Fibroblast of skin of right biceps (primary cell): ENCODE data around the gene PHLDB3.
A peak's percentile ranks its signal among the peaks of the same experiment; 100 is the strongest.
"Not testable (repeated sequence)": the region's sequence is repeated elsewhere in the genome, so short reads cannot be mapped to it uniquely, and the experiment has no call there.

ENCODE experiments used
- DNase-seq: peaks from one replicate; pipeline ENCODE4 v3.0.0-alpha.2; 2013

The PHLDB3 gene

DNA sequence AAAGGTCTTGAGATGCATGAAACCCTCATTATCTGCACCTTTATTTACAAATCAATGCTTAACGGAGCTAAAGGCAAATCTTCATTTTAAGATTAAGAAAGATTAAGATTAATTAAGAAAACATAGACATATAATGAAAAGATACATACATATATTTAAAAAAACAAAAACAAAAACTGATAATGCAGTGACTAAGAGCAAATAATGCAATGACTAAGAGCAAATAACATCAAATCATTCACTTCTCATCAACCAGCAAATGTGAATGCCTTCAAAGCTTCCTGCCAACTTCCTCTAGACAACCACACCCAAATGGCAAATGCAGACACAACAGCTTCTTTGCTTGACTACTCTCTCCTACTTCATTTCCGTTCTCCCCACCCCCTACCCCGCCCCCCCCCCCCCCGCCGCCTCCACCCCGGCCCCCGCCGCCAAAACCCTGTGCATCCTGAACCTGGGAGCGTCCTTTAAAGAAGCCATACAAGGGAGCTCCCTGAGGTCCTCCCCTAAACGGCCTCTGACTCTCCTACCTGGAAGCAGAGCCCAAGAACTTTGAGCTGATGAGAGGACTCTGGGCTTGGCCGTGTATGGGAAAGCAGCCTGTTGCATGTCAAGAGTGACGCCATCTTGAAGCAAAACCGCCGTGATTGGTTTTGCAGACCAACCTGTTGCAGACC lies 65.4 kb downstream of the PHLDB3 start:
- DNase-seq = peak; percentile 20

DNA sequence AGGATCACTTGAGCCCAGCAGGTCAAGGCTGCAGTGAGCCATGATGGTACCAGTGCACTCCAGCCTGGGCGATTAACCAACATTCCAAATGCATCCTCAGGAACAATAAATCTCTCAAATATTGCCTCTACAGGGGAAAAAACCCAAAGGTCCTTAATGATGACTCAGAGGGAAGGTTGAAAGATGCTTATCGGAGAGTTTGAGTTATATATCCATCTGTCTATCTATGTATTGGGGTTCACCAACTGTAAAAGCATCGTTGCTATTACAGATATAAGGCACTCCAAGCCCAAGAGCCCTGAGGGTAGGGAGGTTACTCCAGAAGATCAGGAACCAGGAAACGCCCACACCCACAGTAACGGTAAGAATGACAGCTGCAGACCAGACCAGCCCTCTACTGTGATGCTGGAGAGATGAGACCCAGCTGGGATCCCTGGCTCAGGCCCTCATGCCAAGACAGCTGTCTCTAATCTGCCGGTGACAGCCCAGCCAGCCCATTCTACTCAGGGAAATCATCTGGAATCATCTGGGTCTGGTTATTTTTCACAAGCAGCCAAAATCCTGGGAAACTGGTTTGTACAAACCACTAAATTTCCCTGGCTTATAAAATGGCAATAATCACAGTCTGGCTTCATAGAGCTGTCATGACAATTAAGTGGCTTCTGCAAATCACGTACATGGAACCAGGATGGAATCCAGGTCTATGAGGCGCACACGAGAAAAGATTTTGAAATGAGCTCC lies 66.1 kb downstream of the PHLDB3 start:
- peak; percentile 61 for DNase-seq

DNA sequence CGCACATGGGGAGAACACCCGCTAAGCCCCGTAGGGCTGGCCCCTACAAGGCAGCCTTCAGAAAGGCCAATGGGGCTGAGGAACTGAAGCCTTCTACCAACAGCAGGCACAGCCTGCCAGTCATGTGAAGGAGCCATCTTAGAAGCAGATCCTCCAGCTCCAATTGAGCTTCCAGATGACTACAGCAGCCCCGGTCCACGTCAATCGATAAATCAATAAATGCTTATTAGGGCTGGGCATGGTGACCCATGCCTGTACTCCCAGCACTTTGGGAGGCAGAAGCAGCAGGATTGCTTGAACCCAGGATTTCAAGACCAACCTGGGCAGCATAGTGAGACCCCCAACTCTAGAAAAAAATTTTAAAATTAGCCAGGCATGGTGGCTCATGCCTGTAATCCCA lies 66.8 kb downstream of the PHLDB3 start:
- no peak for DNase-seq

DNA sequence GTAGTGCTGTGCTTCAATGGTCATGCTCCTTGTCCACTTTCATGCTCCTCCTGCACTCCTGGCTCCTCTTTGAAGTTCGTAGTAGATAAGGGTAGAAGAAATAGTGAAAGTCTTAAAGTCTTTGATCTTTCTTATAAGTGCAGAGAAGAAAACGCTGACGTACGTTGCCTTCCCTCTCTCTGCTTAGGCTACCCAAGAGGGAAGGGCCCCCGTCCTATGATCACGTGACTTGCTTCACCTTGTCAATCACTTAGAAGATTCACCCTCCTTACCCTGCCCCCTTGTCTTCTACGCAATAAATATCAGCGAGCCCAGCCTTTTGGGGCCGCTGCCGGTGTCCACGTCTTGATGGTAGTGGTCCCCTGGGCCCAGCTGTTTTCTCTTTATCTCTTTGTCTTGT lies 67.3 kb downstream of the PHLDB3 start:
- not testable (repeated sequence) for DNase-seq

- DNase-seq = no peak
Observed at GRCh38 chr19:43435775-43436174, 68.8 kb downstream of the PHLDB3 start.

- DNase-seq = no peak
Observed at GRCh38 chr19:43433689-43434088, 70.9 kb downstream of the PHLDB3 start.

DNA sequence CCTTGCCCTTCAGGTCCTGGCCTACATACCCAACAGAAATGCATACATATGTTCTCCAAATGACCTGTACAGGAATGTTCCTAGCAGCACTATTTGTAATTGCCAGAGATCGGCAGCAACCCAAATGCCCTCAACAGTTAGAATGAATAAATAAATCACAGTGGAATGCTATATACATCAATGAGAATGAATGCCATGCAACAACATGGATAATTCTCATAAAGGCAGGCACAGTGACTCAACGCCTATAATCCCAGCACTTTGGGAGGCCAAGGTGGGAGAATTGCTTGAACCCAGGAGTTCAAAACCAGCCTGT lies 71.2 kb downstream of the PHLDB3 start:
- no peak for DNase-seq

GRCh38 chr19:43430976-43431375 lies 73.6 kb downstream of the PHLDB3 start:
- no peak for DNase-seq

- no peak for DNase-seq
Observed at GRCh38 chr19:43430142-43430710, 74.3 kb downstream of the PHLDB3 start.

DNA sequence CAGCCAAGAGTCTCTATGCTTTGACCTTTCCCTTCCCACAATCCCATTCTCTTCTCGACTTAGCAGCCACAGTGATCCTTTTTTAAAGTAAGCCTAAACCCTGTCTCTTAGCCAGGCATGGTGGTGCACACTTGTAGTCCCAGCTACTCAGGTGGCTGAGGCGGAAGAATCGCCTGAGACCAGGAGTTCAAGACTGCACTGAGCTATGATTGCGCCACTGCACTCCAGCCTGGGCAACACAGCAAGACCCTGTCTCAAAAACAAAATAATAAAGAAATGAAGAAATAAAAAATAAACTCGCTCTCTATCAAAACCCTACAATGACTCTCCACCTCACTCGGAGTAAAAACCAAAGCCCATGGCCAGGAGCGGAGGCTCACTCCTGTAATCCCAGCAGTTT lies 75.2 kb downstream of the PHLDB3 start:
- DNase-seq = no peak

DNA sequence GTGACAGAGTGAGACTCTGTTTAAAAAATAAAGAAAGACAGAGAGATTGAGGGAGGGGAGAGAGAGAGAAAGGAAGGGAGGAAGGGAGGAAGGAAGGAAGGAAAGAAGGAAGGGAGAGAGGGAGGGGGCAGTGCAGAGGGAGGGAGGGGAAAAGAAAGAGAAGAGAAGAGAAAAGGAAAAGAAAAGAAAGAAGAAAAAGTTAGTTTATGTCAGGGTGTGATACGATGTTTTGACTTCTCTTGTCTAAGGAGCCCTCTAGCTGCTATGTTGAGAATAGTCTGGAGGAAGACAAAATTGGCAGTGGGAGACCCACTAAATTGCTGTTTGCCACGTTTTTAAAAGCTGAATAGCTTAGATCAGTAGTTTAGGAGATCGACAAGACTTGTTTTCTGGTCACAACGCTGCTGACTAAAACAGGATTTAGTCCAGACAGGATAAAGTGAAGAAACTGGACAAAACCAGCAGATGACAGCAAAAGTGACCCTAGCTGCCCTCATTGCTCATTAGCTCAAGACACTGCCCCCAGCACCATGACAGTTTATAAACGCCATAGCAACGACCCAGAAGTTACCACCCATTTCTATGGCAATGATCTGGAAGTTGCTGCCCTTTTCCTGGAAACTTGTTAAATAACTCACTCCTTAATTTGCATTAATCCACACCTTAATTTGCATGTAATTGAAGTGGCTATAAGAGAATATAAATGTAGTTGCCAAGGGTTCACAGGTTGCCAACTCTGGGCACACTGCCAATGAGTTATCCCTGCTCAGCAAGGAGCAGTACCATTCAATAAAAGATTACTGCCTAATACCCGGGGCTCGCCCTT lies 78.8 kb downstream of the PHLDB3 start:
- no peak for DNase-seq
